ENCODE results near the gene HTATIP2.
"Not testable (repeated sequence)": the region's sequence is repeated elsewhere in the genome, so short reads cannot be mapped to it uniquely, and the experiment has no call there.

The HTATIP2 gene

DNA sequence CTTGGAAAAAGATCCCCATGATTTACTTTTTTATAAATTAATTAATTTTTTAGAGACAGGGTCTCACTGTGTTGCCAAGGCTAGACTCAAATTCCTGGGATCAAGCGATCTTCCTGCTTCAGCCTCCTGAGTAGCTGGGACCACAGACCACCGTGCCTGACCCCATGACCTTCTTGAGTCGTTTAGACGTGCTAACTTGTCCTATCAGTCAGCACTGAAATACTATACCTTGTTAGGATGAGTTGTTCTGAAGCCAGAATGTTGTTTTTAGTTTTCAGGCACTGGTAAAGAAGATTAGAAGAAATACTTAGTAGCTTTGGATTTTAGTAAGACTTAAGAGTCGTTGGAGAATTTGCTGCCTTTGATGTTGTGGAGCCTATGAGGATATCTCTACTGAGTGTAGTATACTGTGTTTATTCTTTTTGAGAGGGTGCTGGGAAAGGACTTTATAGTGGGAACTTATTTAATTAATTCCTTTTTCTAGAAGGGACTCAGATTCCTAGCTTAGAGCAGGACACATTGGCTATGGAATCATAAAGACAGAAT is 8.6 kb downstream of the HTATIP2 start:
- no peak for DNase-seq (ENCODE audit: low spot score)

DNA sequence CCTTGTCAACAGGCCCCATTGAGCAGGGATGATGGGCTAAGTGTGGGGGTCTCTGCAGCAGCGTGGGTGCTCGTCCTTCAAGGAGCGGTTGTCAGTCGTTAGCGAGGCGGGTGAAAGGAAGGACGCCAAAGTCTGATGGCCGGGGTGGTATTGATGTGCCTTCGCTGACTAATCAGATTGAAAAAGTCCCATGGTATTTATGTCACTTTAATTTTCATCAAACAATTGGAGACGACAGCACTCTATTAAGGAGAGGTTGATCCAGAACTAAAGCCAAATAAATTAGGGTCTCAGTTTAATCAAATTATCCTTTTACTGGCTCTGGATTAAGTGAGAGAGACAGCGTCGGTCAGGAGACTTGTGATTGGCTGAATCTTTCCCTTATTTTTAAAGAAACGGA is 9.6 kb downstream of the HTATIP2 start:
- no peak for DNase-seq (ENCODE audit: low spot score)

DNA sequence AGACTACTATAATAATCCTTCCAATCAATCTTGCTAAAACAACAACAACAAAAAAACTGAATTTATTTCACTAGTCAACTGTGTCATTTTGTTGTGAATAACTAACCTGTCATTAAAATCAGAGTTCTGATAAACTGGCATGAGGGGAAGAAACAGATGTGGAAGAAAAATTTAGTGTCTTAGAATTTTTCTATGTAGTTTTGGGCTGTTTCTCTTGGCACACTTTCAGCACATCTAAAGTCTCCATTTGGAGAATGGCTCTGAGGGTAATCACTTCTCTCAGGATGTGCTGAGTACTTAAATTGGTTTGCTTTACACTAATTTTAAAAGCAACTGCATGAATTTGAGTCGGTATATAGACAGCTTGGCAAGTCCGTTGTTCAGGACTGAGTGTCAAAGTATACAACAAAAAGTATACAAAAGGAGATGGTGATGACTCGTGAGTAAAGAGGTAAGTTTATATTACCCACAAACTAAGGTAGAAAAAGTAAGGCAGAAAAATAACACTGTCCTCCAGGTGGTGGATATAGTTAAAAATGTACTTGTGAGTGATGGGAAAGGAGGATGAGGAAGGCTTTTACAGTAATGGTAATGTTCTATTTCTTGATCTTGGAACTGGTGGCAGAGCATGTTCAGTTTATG is 10.2 kb downstream of the HTATIP2 start:
- DNase-seq (ENCODE audit: low spot score) = no peak

DNA sequence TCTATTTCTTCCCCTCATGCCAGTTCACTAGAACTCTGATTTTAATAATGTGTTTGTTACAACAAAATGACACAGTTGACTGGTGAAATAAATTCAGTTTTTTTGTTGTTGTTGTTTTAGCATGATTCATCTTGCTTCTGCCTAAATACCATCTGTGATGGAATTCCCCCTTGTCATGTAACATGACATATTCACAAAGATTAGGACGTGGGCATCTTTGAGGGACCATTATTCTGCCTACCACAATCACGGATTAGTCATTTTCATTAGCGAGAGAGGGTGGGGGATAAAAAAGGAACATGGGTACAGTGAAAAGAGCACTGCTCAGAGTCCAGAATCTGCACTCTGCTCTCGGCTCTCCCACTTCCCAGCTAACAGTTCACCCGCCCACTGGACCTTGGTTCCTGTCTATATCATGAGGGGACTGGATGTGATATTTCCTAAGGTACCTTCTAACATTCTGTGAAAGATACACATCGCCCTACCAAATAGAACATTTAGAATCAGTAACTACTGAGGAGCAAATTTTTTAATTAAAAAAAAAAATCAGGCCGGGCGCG is 11.3 kb downstream of the HTATIP2 start:
- DNase-seq (ENCODE audit: low spot score) = no peak

DNA sequence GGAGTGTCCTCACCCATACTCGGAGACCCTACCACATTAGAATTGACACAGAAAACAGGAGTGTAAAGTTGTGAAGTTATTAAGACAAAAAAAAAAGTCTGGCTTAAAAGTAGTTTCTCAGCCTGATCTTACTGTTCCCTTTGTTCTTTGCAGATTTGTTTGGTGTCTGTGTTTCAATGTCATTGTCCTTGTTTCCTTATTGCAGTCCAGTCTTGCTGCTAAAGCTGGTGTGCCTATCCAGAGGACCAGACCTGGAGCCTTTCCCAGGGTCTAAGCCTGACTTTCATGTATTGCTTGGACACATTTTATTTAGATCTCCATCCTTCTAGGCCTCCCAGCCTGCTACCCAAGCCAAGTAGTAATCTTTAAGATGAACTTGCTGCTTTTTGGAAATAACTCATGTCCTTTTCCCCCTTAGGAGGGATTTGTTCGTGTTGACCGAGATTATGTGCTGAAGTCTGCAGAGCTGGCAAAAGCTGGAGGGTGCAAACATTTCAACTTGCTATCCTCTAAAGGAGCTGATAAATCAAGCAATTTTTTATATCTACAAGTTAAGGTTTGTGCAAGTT is 12.7 kb downstream of the HTATIP2 start:
- DNase-seq (ENCODE audit: low spot score) = no peak

DNA sequence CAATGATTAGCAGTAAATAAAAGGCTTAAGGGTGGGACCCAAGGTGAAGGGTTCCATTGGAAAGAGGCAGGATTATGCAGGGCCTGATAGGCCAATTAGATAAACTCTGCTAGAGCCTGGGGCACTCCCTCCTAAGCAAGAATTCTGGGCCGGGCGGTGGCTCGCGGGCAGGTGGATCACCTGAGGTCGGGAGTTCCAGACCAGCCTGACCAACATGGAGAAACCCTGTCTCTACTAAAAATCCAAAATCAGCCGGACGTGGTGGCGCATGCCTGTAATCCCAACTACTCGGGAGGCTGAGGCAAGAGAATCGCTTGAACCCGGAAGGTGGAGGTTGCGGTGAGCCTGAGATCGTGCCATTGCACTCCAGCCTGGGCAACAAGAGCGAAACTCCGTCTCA is 22.5 kb downstream of the HTATIP2 start:
- not testable (repeated sequence) for DNase-seq (ENCODE audit: low spot score)

DNA sequence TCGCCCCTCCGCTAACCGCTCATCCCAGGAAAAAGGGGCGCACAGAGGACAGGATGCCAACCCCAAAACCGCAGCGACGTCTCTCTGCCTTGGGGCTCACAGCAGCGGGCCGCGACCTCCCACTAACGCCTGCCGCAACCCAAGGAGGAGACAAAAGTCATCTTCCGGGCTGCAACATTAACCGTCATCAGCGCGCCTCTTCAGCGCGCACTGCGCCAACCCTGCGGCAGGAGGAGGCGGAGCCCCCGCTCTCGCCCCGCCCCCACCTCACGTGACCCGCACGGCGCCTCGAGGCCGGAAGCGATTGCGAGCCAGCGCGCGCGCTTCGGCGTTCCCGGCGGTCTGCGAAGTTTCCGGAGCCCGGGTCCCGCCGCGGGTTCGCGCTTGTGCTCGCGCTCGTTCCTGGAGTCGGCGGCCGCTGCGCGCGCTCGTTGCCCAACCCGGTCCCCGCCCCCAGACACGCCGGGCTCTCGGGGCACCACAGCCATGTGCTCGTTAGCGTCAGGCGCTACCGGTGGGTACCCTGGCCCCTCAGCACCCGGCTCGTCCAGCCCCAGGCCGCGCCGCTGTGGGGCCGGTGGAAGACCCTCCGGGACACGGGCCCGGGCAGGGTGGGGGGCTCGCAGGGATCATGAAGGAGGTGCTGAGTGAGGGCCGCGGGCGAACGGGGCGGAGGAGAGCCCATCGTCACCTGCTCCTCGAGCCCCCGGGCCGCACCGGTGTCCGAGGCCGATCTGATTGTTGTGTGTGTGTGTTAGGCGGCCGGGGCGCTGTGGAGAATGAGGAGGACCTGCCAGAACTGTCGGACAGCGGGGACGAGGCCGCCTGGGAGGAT is 24.0 kb downstream of the HTATIP2 start, which contains the start of gene PRMT3:
TSS of gene PRMT3 (plus strand) at position 456 of the 835 bp plus-strand sequence. CDS start at position 487, 31 bp downstream.
- DNase-seq (ENCODE audit: low spot score) = peak; percentile 92

DNA sequence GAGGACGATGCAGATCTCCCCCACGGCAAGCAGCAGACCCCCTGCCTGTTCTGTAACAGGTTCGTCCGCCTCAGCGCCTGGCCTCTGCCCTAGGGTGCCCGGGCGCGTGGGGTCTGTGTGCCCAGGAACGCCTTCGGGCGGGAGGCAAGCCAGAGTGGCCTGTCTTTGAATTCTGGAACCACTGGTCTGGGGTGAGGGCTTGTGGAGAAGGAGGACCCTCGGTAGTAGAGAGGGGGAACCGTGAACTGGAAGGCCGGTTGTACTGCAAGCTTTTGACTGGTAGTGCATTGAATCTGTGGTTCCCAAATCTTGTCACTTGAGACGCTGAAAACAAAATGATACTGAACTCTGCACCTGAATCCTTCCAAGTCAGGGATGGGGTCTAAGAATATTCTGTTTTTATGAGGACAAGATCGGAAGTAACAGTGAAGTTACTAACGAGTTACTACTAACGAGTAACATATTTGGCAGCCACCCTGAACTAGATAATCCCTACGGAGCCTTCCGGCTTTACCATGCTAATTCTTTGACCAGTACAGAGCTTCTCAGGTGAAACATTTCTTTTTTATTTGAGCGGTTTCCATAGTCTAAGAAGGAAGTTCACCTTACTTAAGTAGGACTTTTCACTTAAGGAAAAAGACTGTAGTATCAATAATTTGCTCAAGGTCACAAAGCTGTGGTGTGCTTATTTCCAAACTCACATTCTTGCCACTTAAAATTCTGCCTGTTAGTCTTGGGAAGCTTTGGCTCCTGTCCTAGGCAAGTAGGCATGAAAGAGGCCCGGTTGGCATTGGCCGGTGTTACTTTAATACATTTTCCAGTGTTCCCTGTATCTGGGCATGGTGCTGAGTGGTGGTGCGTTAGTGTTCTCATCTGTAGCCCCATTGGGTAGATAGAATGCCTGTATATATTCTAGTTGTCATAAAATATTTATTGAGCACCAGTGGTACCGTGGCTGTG is 24.9 kb downstream of the HTATIP2 start:
- peak; percentile 11 for DNase-seq (ENCODE audit: low spot score)

DNA sequence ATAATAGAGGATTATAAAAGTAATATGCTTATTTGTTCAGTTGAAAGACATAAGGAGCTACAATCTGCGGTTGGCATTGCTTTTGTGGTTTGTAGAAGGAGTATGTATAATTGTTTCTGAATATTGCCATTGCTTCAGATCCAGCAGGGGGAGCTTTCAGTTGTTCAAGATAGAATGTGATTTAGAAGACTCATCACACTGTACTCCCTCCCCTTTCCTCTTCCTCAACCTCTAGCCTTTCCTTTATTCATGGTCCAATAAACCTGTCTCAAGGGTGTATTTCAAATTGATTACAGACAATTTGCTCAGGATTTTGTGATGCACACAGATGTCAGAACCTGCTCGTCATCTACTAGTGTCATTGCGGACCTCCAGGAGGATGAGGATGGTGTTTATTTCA is 33.8 kb downstream of the HTATIP2 start:
- DNase-seq (ENCODE audit: low spot score) = peak; percentile 16

DNA sequence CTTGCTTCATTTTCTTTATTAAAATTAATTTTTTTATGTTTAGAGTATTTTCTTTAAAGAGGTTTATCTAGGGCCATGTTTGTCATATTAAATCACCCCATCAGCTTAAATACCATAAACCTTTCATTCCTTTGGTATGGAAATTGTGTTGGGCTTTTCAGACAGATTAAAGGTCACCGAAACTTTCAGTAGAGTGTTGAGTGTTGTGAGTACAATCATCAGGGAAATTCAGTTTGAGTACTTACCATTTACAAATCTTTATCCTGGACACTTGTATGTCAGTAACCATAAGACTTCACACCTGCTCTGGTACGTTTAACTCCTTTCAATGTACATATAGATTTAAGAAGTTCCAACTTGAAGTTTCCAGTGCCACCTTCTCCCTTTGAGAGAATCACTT is 36.0 kb downstream of the HTATIP2 start:
- no peak for DNase-seq (ENCODE audit: low spot score)

DNA sequence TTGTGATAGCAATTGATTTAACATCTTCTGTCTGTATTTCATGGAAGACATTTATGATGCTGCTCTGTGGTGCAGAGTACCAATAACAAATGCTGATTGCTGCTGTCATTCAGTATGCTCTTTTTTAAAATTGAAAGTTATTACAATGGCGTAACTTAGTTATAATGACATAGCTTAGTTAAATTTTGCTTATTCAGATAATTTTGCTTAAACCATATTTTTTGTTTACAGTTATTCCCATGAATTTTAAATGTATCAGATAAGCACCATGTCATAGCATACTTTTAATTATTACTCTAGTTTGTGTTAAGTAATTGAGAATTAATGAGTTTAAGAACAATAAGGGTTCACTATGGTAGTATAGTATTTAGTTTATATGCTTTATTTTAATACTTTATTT is 39.5 kb downstream of the HTATIP2 start:
- no peak for DNase-seq (ENCODE audit: low spot score)

DNA sequence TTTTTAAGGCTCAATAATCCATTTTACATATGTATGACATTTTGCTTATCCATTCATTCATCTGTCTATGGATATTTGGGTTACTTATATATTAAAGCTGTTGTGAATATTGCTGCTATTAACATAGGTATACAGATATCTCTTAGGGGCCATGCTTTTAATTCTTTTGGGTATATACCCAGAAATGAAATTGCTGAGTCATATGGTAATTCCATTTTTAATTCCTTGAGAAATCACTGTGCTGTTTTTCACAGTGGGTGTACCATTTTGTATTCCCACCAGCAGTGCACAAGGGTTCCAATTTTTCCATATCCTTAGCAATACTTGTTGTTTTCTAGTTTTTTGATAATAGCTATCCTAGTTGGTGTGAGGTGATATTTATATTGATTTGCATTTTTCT is 43.0 kb downstream of the HTATIP2 start:
- no peak for DNase-seq (ENCODE audit: low spot score)

DNA sequence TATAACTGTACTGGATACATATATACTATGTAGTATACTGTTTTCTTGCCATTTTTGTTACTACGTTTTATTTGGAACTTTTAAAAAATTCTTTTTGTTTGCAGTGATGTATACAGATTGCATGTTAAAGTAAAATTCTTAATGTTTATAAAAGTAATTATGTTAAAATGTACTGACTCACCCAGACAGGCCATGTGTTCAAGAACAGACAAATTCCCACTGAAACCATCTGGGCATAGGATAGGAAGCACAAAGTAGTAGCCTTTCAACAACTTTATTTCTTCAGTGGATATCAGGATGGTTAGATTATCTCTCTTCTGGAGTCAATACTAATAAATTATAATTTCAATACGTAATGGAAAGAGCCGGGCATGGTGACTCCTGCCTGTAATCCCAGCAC is 43.8 kb downstream of the HTATIP2 start:
- DNase-seq (ENCODE audit: low spot score) = no peak

DNA sequence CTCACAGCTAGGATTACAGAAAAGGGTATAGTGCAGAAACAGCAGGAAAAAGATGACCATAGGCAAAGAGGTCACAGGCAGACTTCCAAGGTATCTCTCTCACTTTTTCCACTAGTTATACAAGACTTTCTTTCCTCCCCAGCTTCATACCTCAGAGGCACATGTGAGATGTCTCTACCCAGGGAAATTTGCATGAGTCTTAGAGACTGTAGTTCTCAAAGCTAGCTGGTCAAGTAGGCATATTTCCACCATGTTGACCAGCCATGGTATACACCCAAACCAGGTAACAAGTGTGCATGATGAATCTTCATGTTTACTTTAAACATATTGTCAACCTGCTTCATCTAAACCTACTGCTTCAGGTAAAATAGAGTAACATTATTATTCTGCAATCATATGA is 51.9 kb downstream of the HTATIP2 start:
- no peak for DNase-seq (ENCODE audit: low spot score)

DNA sequence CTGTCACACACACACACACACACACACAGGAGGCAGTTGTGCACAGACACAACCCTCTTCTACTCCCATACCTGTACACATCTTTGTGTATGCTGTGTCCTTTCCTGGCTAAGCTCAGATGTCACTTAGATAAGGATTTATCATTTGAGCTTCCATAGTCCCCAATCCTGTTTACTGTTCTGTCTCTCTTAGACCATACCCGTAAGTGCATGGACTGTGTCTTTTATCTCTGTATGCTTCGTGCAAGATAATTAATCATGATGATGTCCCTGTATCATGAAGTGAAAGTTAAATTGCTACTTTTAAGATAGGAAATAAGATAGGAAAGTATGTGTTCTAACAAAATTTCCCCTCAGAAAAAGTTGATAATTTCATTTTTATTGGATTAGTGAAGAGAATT is 54.3 kb downstream of the HTATIP2 start:
- DNase-seq (ENCODE audit: low spot score) = no peak

DNA sequence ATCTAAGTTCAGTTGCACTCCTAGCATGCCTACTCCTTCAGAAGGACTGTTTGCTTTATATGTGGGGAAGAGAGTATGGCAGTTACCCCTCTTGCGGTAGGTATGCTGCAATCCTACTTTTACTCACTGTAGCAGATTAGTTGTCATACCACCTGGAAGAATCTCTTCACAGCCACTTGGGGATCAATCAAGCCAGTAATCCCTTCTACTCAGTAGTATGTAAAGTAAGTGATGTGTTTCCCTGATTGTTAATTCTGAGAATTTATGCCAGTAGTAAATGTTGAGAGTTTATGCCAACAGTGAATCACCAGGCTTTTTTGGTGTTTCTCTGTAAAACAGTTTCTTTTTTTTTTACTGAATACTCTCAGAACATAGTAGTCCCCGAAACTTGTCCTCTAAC is 58.4 kb downstream of the HTATIP2 start:
- DNase-seq (ENCODE audit: low spot score) = no peak

DNA sequence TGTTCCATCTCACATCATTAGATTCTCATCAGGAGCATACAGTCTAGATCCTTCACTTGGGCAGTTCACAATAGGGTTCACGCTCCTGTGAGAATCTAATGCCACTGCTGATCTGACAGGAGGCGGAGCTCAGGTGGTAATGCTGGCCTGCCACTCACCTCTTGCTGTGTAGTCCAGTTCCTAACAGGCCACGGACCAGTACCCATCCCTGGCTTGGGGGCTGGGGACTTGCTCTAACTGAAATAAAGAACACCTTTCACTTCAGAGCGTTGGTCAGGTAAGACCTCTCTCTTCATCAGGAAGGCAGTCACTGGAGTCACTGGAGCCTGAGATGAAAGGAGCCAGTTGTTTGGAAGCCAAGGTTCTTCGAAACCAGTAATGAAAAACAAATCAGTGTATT is 65.7 kb downstream of the HTATIP2 start:
- no peak for DNase-seq (ENCODE audit: low spot score)

All from hepatic stellate cell (primary cell).